Epithelial cell of esophagus (primary cell): ENCODE measurements around the gene UBL5.
"Not testable (repeated sequence)": the region's sequence is repeated elsewhere in the genome, so short reads cannot be mapped to it uniquely, and the experiment has no call there.

ENCODE experiments used
- DNase-seq: peaks from one replicate; pipeline ENCODE4 v3.0.0; 2010; ENCODE audit warnings: low read depth
- H3K4me3 ChIP-seq: 2 replicates; pipeline ENCODE4 v1.5.1; 2011; ENCODE audit warnings: mild to moderate bottlenecking, low read length, control low read depth
- CTCF ChIP-seq: IDR thresholded peaks from 2 replicates; pipeline ENCODE4 v1.5.1; 2011; ENCODE audit warnings: low read depth, mild to moderate bottlenecking, low read length, control low read depth, inconsistent platforms; ENCODE audit not compliant: insufficient read depth; ENCODE audit errors: missing control alignments

The UBL5 gene

GRCh38 chr19:9827289-9828238 is at the start of gene UBL5:
Gene UBL5 (plus strand): TSS chr19:9827918. CDS start chr19:9828338, 420 bp downstream.
- TF ChIP-seq CTCF = no peak
- peak within 1 kb of the TSS; percentile 88 for H3K4me3 ChIP-seq
- peak; percentile 95 for DNase-seq

GRCh38 chr19:9782338-9782737 is 45.4 kb upstream of the UBL5 start:
- TF ChIP-seq CTCF = no peak
- DNase-seq = no peak
- H3K4me3 ChIP-seq = no peak overlapping the region

- DNase-seq = not testable (repeated sequence)
These were observed 43.6 kb upstream of the UBL5 start for GRCh38 chr19:9784163-9784496.

GRCh38 chr19:9785367-9786331 is 42.1 kb upstream of the UBL5 start:
- H3K4me3 ChIP-seq = peak overlapping the region; percentile 66
- no peak for TF ChIP-seq CTCF
- DNase-seq = peak; percentile 98

More at GRCh38 chr19:9784163-9784496, 43.6 kb upstream of the UBL5 start:
- H3K4me3 ChIP-seq = not testable (repeated sequence)

GRCh38 chr19:9786342-9786741 is 41.4 kb upstream of the UBL5 start:
- no peak for TF ChIP-seq CTCF
- DNase-seq = no peak
- H3K4me3 ChIP-seq = peak overlapping the region; percentile 66

GRCh38 chr19:9786819-9787218 is 40.9 kb upstream of the UBL5 start:
- TF ChIP-seq CTCF = no peak
- no peak for DNase-seq
- H3K4me3 ChIP-seq = no peak overlapping the region

- H3K4me3 ChIP-seq, DNase-seq: not testable (repeated sequence)
These were observed 39.1 kb upstream of the UBL5 start for GRCh38 chr19:9788604-9789003.
